Thyroid gland (tissue), 4 donors: ENCODE data around the gene COMT.
A peak's percentile ranks its signal among the peaks of the same experiment; 100 is the strongest.

Source experiments
- CTCF ChIP-seq, 6 experiments: fragments of 200-600 bp in 3 of 6; fragments of 450-650 bp in 3 of 6; sonication (generic) in 3 of 6; IDR thresholded peaks; one replicate each; pipeline ENCODE4 v1.5.1; 2016 to 2019; ENCODE audit warnings: antibody characterized with exemption in 6 of 6, mild to moderate bottlenecking in 2 of 6, inconsistent platforms in 1 of 6, moderate library complexity in 1 of 6
- POLR2A ChIP-seq, 2 donors: fragments of 450-650 bp; IDR thresholded peaks; one replicate each; pipeline ENCODE4 v1.6.1; 2017; ENCODE audit warnings: antibody characterized with exemption in 2 of 2, mild to moderate bottlenecking in 2 of 2, moderate library complexity in 1 of 2

DNA sequence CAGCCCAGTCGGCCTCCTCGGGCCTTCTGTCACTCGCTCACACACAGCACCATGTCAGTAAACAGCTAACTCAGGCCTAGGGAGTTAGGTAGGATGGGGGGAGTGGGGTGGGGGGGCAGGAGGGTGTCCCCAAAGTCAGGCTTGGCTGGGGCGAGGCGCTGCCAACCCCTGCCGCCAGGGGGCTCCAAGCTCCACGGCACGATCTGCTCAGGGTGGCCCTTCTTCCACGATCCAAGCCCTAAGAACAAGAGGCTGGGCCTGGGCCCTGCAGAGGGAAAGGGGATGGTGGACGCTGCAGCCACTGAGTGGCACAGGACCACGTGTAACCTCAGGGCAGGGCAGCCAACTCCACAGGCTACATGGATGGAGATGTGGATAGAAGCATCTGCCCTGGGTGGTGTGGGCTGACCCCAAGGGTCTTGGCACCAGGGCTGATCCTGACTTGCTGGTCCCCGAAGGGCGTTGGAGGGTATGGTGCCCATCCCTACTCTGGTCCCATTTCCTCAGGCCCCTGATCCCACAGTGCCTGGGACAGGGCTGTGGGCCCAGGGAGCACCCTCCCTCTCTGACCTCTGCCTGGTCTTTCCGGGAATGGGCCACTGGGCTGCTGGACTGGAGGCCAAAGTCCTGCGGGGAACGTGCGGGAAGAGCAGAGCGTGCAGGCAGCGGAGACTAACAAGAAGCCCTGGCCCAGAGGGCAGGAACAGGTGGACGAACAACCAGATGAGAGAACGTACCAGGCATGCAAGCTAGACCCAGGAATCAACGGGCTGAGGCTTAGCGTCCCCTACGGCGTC lies 29.1 kb downstream of the COMT start:
- peak; percentile 72 to 97 (median 90) for TF ChIP-seq CTCF (IDR thresholded peaks at IDR 0.05)
- TF ChIP-seq POLR2A (IDR thresholded peaks at IDR 0.05) = no peak
